GM19351 (cell line): ENCODE measurements around the gene FOXO1.

Source experiments
- ATAC-seq: cut with Tn5 transposase; IDR thresholded peaks from one replicate; pipeline ENCODE4 v1.9.1; 2021; ENCODE audit warnings: mild to moderate bottlenecking, moderate library complexity; ENCODE audit not compliant: unreplicated experiment

Gene FOXO1

DNA sequence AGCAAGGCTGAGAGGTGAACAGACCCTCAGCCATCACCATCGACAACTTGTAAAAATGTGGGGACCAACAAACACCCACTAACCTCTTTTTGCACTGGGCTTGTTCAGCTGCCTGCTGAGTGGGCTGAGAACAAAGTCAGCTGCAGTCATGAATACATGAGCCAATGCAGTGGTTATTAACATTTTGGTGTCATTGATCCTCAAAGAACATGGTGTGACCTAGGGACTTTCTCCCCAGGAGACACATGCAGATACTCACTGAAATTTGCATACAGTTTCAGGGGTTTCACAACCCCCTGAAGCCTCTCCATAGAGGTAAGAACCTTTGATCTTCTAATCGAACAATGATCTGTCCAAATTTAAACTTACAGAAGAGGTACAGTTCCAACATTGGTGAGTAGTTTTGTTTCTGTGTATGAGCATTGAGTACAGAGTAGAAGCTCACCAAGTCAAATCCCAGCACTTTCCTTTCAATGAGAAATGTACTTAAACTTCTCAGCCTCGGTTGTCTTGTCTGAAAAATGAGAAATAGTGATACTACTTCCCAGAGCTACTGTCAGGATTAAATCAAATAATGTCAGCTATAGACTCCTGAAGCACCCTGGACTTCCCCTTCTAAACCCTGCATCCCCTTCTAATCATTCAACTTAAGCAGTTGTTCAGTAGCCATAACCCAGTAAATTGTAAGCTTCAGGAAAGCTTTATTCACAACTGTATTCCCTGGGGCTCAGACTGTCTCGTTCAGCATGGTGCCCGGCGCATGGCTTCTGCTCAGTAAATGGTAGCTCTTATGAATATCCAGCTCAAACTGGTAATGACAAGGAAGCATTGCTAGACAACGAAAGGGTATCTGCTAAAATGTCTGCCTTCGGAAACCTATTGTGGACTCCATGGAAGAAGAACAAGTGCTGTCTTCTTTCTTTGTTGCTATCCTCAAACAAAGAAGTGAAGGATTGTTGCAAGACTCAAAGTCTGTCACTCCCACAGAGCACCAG, 148.7 kb downstream of the FOXO1 start:
- ATAC-seq: peak; percentile 85

DNA sequence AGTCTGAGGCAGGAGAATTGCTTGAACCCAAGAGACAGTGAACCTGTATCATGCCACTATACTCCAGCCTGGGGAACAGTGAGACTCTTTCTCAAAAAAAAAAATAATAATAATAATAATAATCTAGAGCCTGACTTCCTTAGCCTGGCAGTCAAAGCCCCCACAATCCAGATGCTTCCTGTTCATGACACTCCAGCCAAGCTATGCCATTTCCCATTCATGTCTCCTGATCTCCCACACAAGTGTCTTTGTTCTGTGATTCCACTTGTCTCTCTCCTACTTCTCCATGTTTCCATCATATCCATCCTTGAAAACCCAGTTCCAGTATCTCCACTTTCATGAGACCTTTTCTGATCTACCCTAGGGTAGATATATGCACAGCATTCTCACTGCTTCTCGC, 150.7 kb downstream of the FOXO1 start:
- ATAC-seq: no peak

DNA sequence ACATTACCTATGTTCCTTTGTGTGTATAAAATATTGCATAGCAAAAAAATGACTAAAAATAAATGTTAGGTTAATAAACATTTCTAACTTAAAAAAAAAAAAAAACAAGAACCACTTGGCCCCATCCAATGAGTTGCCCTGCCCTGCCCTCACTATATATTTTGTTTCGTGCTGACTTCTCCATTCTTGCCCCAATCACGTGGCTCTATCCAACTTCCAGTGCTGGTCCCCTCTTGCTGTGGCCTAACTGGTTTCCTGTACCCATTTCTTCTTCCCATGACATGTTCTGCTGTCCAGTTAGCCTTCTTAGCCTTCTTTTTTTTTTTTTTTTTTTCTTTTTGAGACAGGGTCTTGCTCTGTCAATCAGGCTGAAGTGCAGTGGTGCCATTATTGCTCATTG, 151.6 kb downstream of the FOXO1 start:
- ATAC-seq: no peak

DNA sequence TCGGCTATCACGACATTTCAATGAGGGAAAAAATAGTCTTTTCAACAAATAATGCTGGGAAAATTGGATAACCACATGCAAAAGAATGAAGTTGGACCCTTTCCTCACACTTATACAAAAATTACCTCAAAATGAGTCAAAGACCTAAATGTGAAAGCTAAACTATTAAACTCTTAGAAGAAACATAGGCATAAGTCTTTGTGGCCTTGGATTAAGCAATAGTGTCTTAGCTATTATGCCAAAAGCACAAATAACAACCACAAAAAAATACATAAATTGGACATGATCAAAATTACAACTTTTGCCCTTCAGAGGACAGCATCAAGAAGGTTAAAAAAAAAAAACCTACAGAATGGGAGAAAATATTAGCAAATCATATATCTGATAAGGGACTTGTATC, 156.6 kb downstream of the FOXO1 start:
- ATAC-seq: no peak

DNA sequence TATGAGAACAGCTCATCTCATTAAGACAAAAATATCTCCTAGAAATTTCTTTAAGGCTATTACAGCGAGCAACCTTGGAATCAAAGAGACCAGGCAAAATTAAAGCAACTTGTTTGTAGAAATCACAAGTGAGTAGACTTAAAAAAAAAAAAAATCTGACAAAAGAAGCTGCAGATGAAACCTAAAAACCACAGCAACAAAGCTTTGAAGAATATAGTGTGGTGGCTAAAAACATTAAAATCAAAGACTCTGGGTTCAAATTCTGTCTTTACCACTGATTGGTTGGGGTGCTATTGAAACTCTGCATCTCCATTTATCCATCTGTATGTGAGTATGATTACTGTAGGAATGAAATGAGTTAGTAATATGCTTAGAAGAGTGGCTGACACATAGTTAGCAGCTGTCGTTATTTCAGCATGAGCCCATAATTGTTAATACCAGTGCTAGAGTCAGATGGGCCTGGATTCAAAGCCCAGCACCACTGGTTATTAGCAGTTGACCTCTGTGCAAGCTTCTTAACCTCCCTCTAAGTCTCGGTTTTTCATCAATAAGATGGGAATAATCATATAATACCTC, 157.6 kb downstream of the FOXO1 start:
- no peak for ATAC-seq

DNA sequence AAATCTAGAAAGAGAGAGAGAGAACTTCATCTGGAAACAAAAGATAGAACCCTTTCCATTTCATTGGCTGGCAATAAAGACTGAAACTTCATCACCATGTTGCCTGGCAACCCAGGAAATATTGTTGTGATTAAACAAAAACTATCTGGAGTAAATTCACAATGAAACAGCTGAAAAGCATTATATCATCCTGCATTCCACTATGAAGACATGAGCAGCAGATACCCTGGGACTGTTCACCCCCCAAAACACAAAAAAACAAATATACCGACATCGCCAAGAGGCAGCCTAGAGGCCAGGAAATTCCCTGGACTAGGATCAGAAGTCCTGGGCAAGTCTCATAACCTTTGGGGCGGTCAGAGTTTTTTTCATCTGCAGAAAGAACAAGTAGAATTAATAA, 158.3 kb downstream of the FOXO1 start:
- no peak for ATAC-seq

DNA sequence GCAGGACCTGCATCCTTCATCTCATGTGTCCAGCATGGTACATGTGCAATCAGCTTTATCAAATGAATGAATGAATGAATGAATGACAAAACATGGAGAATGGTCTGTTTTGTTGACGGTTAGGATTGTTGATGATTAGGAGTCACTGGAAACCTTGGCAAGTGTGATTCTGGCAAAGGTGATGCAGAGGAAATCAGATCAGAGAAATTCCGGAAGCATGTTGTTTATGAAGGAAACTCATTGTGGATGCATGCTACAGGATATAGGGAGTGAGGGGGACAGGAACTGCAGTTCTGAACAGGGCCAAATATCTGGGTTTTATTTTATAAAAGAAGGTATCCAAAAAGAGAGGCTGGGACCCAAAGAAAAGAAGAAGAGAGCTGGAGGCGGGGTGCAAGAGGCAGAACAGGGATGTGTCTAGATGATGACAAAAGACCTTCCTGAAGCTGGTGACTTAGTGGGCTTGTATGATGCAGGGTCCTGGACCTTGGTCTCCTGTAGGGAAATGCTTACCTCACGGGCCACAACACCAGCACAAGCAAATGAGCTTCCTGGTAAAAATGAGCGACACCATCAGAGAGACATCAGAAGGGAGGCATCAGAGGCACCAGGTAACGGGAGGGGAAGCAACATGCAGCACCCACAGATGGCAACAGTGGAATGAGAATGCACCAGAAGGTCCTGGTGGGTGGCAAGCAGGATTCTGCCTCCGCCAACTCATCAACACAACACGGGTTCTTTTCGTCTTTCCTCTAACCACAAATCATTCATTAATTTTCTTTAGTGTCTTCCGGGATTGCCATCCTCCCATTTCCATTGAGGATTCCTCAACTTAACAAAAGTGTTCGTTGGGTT, 159.6 kb downstream of the FOXO1 start:
- no peak for ATAC-seq
